HepG2 (cell line): ENCODE results near the gene MTA1. TPM values are rescaled to one million over a fixed set of nuclear protein-coding genes. Genes with fewer than 3 reads are reported as not detected.

Experiments
- BORCS8-MEF2B ChIP-seq: sonication (generic); formaldehyde crosslinking; IDR thresholded peaks from 2 replicates; pipeline ENCODE4 v1.8.0; 2022; ENCODE audit warnings: mild to moderate bottlenecking, missing genetic modification reagents
- CC2D1A ChIP-seq: sonication (generic); formaldehyde crosslinking; IDR thresholded peaks from 2 replicates; pipeline ENCODE4 v1.8.1; 2023; ENCODE audit warnings: mild to moderate bottlenecking, missing genetic modification reagents
- FOXA1 ChIP-seq, 2 experiments: fragments of 450-650 bp in 1 of 2; sonication (generic) in 1 of 2; formaldehyde crosslinking in 1 of 2; IDR thresholded peaks; 2 replicates each; pipeline versions ENCODE4 v1.4.0 to v1.6.1; 2016 to 2020; ENCODE audit warnings: missing genetic modification reagents in 1 of 2
- FOXC1 ChIP-seq: sonication (generic); formaldehyde crosslinking; IDR thresholded peaks from 2 replicates; pipeline ENCODE4 v1.8.0; 2022; ENCODE audit warnings: mild to moderate bottlenecking, missing genetic modification reagents, borderline replicate concordance
- FOXP1 ChIP-seq, 2 experiments: fragments of 450-650 bp in 1 of 2; IDR thresholded peaks; 2 replicates each; pipeline ENCODE4 v1.6.1; 2017 to 2018; ENCODE audit warnings: antibody characterized with exemption in 1 of 2
- HMGXB4 ChIP-seq, 2 experiments: sonication (generic) in 1 of 2; formaldehyde crosslinking in 1 of 2; IDR thresholded peaks; 2 replicates each; pipeline versions ENCODE4 v1.4.0 to v1.6.1; 2018 to 2020; ENCODE audit warnings: missing genetic modification reagents in 2 of 2, borderline replicate concordance in 1 of 2, low read depth in 1 of 2, mild to moderate bottlenecking in 1 of 2, missing biosample characterization in 1 of 2
- MBNL3 ChIP-seq: fragments of 250-450 bp; sonication (Bioruptor Pico); conservative IDR thresholded peaks from 2 replicates; pipeline ENCODE4 v1.8.0; 2022; ENCODE audit warnings: mild to moderate bottlenecking, inconsistent platforms
- MIER3 ChIP-seq: IDR thresholded peaks from 2 replicates; pipeline ENCODE4 v1.6.1; 2016; ENCODE audit warnings: missing compliant biosample characterization, borderline replicate concordance
- MYNN ChIP-seq: sonication (generic); formaldehyde crosslinking; IDR thresholded peaks from 2 replicates; pipeline ENCODE4 v1.4.0; 2020; ENCODE audit warnings: mild to moderate bottlenecking, low read depth, missing genetic modification reagents
- NCOA5 ChIP-seq: sonication (generic); formaldehyde crosslinking; IDR thresholded peaks from 2 replicates; pipeline ENCODE4 v1.4.0; 2020; ENCODE audit warnings: missing genetic modification reagents
- ONECUT2 ChIP-seq: sonication (generic); formaldehyde crosslinking; IDR thresholded peaks from 2 replicates; pipeline ENCODE4 v1.4.0; 2020; ENCODE audit warnings: missing genetic modification reagents
- SETDB1 ChIP-seq: sonication (generic); formaldehyde crosslinking; IDR thresholded peaks from 2 replicates; pipeline ENCODE4 v1.5.1; 2020; ENCODE audit warnings: missing genetic modification reagents, mild to moderate bottlenecking, borderline replicate concordance
- SNRNP70 ChIP-seq: fragments of 200-400 bp; formaldehyde crosslinking; IDR thresholded peaks from 2 replicates; pipeline ENCODE4 v1.6.1; 2017; ENCODE audit warnings: mild to moderate bottlenecking, low read depth, low read length, moderate library complexity
- TCF7 ChIP-seq: sonication (generic); IDR thresholded peaks from 2 replicates; pipeline ENCODE4 v1.6.1; 2016; ENCODE audit warnings: antibody characterized with exemption, low read depth
- ZNF3 ChIP-seq: IDR thresholded peaks from 2 replicates; pipeline ENCODE4 v1.7.0; 2017; ENCODE audit warnings: inconsistent platforms
- ZNF564 ChIP-seq: sonication (generic); formaldehyde crosslinking; IDR thresholded peaks from 2 replicates; pipeline ENCODE4 v1.8.1; 2023; ENCODE audit warnings: mild to moderate bottlenecking, missing genetic modification reagents
- polyA plus RNA-seq, 8 experiments: library from polyadenylated mRNA; depleted of rRNA in 3 of 8; stranded (reverse) in 7 of 8; unstranded in 1 of 8; fragments of >200 nt; fragmentation: Illumina TruSeq in 4 of 8; extraction: Trizol in 4 of 8; gene quantifications; 2 replicates each; pipeline versions ENCODE4 v1.2.1 to v1.2.3, GENCODE V29; 2011 to 2016; ENCODE audit warnings: low read depth in 4 of 8, missing spikeins in 1 of 8, mixed read lengths in 1 of 8; ENCODE audit not compliant: insufficient read depth in 1 of 8
- total RNA-seq, 5 experiments: library from RNA; depleted of rRNA; stranded (reverse); fragments of >200 nt; fragmentation: Illumina TruSeq; extraction: Trizol; gene quantifications; 2 replicates each; pipeline ENCODE4 v1.2.3, GENCODE V29; 2016; ENCODE audit warnings: low read depth in 1 of 5
- TF ChIP-seq, protein P1 (sequence below): sonication (generic); formaldehyde crosslinking; IDR thresholded peaks from 2 replicates; pipeline ENCODE4 v1.4.0; 2020; ENCODE audit warnings: missing genetic modification reagents
- TF ChIP-seq, protein P2 (sequence below): IDR thresholded peaks from 2 replicates; pipeline ENCODE4 v1.6.1; 2016
- TF ChIP-seq, protein P3 (sequence below): sonication (generic); formaldehyde crosslinking; conservative IDR thresholded peaks from 2 replicates; pipeline ENCODE4 v1.4.0; 2020; ENCODE audit warnings: missing genetic modification reagents
- TF ChIP-seq, protein P4 (sequence below): sonication (generic); formaldehyde crosslinking; IDR thresholded peaks from 2 replicates; pipeline ENCODE4 v1.5.0; 2020; ENCODE audit warnings: mild to moderate bottlenecking, missing genetic modification reagents, moderate library complexity
- TF ChIP-seq, protein P5 (sequence below): IDR thresholded peaks from 2 replicates; pipeline ENCODE4 v1.6.1; 2016; ENCODE audit warnings: missing genetic modification reagents, missing compliant biosample characterization

The MTA1 gene
- total and polyA plus RNA-seq, 2 of the 13 experiments (the other 11 are each of a cell fraction or from before 2014, with no cell fraction given) = 35.2 to 85.8 TPM

GRCh38 chr14:105490572-105491365 lies 71.1 kb downstream of the MTA1 start, which contains the start of gene TEDC1 (continued):
- no peak for TF ChIP-seq SETDB1 (CRISPR knock-in tag)
- TF ChIP-seq ONECUT2 (CRISPR knock-in tag) = no peak
- no peak for TF ChIP-seq MBNL3 (CRISPR knock-in tag)
- peak; percentile 58; the same call in 1 of the 2 replicates for TF ChIP-seq MIER3 (CRISPR knock-in tag)
- TF ChIP-seq, protein P1, sequence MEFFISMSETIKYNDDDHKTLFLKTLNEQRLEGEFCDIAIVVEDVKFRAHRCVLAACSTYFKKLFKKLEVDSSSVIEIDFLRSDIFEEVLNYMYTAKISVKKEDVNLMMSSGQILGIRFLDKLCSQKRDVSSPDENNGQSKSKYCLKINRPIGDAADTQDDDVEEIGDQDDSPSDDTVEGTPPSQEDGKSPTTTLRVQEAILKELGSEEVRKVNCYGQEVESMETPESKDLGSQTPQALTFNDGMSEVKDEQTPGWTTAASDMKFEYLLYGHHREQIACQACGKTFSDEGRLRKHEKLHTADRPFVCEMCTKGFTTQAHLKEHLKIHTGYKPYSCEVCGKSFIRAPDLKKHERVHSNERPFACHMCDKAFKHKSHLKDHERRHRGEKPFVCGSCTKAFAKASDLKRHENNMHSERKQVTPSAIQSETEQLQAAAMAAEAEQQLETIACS = peak; percentile 89
- TF ChIP-seq, protein P2, sequence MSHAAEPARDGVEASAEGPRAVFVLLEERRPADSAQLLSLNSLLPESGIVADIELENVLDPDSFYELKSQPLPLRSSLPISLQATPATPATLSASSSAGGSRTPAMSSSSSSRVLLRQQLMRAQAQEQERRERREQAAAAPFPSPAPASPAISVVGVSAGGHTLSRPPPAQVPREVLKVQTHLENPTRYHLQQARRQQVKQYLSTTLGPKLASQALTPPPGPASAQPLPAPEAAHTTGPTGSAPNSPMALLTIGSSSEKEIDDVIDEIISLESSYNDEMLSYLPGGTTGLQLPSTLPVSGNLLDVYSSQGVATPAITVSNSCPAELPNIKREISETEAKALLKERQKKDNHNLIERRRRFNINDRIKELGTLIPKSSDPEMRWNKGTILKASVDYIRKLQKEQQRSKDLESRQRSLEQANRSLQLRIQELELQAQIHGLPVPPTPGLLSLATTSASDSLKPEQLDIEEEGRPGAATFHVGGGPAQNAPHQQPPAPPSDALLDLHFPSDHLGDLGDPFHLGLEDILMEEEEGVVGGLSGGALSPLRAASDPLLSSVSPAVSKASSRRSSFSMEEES (CRISPR knock-in tag) = peak; percentile 74
- TF ChIP-seq ZNF3 = no peak
- TF ChIP-seq, protein P3, sequence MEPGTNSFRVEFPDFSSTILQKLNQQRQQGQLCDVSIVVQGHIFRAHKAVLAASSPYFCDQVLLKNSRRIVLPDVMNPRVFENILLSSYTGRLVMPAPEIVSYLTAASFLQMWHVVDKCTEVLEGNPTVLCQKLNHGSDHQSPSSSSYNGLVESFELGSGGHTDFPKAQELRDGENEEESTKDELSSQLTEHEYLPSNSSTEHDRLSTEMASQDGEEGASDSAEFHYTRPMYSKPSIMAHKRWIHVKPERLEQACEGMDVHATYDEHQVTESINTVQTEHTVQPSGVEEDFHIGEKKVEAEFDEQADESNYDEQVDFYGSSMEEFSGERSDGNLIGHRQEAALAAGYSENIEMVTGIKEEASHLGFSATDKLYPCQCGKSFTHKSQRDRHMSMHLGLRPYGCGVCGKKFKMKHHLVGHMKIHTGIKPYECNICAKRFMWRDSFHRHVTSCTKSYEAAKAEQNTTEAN (CRISPR knock-in tag) = peak; percentile 64
- TF ChIP-seq TCF7 = no peak
- peak; percentile 44 to 77; a peak in 2 of 4 replicates for TF ChIP-seq HMGXB4 (CRISPR knock-in tag; IDR thresholded peaks at IDR 0.05; ENCODE audit: borderline replicate concordance in 1 of 2, low read depth in 1 of 2)
- peak; percentile 84 for TF ChIP-seq FOXC1 (CRISPR knock-in tag)
- TF ChIP-seq, protein P4, sequence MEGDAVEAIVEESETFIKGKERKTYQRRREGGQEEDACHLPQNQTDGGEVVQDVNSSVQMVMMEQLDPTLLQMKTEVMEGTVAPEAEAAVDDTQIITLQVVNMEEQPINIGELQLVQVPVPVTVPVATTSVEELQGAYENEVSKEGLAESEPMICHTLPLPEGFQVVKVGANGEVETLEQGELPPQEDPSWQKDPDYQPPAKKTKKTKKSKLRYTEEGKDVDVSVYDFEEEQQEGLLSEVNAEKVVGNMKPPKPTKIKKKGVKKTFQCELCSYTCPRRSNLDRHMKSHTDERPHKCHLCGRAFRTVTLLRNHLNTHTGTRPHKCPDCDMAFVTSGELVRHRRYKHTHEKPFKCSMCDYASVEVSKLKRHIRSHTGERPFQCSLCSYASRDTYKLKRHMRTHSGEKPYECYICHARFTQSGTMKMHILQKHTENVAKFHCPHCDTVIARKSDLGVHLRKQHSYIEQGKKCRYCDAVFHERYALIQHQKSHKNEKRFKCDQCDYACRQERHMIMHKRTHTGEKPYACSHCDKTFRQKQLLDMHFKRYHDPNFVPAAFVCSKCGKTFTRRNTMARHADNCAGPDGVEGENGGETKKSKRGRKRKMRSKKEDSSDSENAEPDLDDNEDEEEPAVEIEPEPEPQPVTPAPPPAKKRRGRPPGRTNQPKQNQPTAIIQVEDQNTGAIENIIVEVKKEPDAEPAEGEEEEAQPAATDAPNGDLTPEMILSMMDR = peak; percentile 80
- TF ChIP-seq BORCS8-MEF2B = peak; percentile 97
- TF ChIP-seq MYNN (CRISPR knock-in tag) = no peak; the same call in 1 of the 2 replicates
- no peak for TF ChIP-seq SNRNP70
- no peak for TF ChIP-seq ZNF564
- TF ChIP-seq NCOA5 (CRISPR knock-in tag) = peak; percentile 93; the same call in 1 of the 2 replicates
- TF ChIP-seq FOXA1 (IDR thresholded peaks at IDR 0.05) = no peak
- TF ChIP-seq FOXA1 (CRISPR knock-in tag; IDR thresholded peaks at IDR 0.05) = peak; percentile 56
- no peak for TF ChIP-seq FOXP1 (IDR thresholded peaks at IDR 0.05)
- TF ChIP-seq FOXP1 (CRISPR knock-in tag; IDR thresholded peaks at IDR 0.05) = no peak
- TF ChIP-seq, protein P5, sequence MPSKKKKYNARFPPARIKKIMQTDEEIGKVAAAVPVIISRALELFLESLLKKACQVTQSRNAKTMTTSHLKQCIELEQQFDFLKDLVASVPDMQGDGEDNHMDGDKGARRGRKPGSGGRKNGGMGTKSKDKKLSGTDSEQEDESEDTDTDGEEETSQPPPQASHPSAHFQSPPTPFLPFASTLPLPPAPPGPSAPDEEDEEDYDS (CRISPR knock-in tag) = peak; percentile 60
- no peak for TF ChIP-seq CC2D1A (CRISPR knock-in tag)
